Ovary (tissue), 9 donors: ENCODE results near the gene TP53I13. TPM values are rescaled to one million over a fixed set of nuclear protein-coding genes. Genes with fewer than 3 reads are reported as not detected.

Experiments used
- DNase-seq, 5 donors: peaks; one replicate each; pipeline ENCODE4 v3.0.0-alpha.2; 2019 to 2020
- H3K27ac ChIP-seq, 2 donors: fragments of 200-600 bp; one replicate each; pipeline versions ENCODE4 v1.5.1 to v1.8.0; 2019 to 2022
- H3K27me3 ChIP-seq: fragments of 200-600 bp; one replicate; pipeline ENCODE4 v1.8.0; 2022
- H3K36me3 ChIP-seq: fragments of 200-600 bp; sonication (generic); one replicate; pipeline ENCODE4 v1.5.1; 2019
- H3K4me1 ChIP-seq: one replicate; pipeline ENCODE4 v1.8.1; 2013; ENCODE audit warnings: mild to moderate bottlenecking, moderate library complexity; ENCODE audit not compliant: insufficient read depth
- H3K4me3 ChIP-seq: fragments of 200-600 bp; sonication (generic); one replicate; pipeline ENCODE4 v1.5.1; 2017
- H3K9me3 ChIP-seq, 2 donors: fragments of 200-600 bp in 1 of 2; sonication (generic) in 1 of 2; one replicate each; pipeline versions ENCODE4 v1.5.1 to v1.8.1; 2013 to 2019; ENCODE audit warnings: mild to moderate bottlenecking in 1 of 2, moderate library complexity in 1 of 2
- CTCF ChIP-seq, 3 donors: fragments of 450-650 bp in 2 of 3; fragments of 200-600 bp in 1 of 3; IDR thresholded peaks; one replicate each; pipeline versions ENCODE4 v1.5.1 to v1.8.0; 2016 to 2022; ENCODE audit warnings: antibody characterized with exemption in 3 of 3, mild to moderate bottlenecking in 1 of 3
- EP300 ChIP-seq: sonication (generic); formaldehyde crosslinking; IDR thresholded peaks from one replicate; pipeline ENCODE4 v1.6.1; 2017; ENCODE audit warnings: antibody characterized with exemption
- POLR2A ChIP-seq: fragments of 450-650 bp; IDR thresholded peaks from one replicate; pipeline ENCODE4 v1.6.1; 2017; ENCODE audit warnings: antibody characterized with exemption, mild to moderate bottlenecking, moderate library complexity
- WGBS, 3 donors: extraction: QIAGEN DNeasy Blood & Tissue Kit in 1 of 3; methylation state at CpG; one replicate each; pipeline versions ENCODE4 v1.1.5 to v1.1.7; 2013 to 2017; 5-methylcytosine and 5-hydroxymethylcytosine counted together
- intact Hi-C, 4 donors: fragments of 100-400 bp; cut with DNase I; formaldehyde crosslinking; loops; one replicate each; pipeline versions ENCODE4 v1.11.0 to v1.15.1; 2022 to 2023
- polyA plus RNA-seq, 2 donors: library from polyadenylated mRNA; stranded (reverse); fragments of 200-250 nt in 1 of 2; fragments of 350-450 nt in 1 of 2; fragmentation: Illumina TruSeq in 1 of 2; extraction: RNeasy Lipid Tissue Mini Kit (QIAGEN cat#74804) in 1 of 2; gene quantifications; one replicate each; pipeline ENCODE4 v1.2.3, GENCODE V29; 2013 to 2014
- total RNA-seq, 7 donors: library from RNA; depleted of rRNA in 2 of 7; stranded (reverse); fragments of >200 nt in 2 of 7; fragmentation: NEBNext Ultra II Directional in 3 of 7; extraction: Animal tissue kit (Norgen Biotek cat#: 25700) in 3 of 7; gene quantifications; one replicate each; pipeline versions ENCODE4 v1.1.0 to v1.2.4, GENCODE V29; 2016 to 2023
- donor health status: DM: no; HTN: no; CAD: no; lungs with moderate emphysema.
- donor health status: DM: no; HTN: no; CAD: no.
- donor health status: Bipolar disorder and iron deficiency.
- donor health status: DM: yes; HTN: yes; CAD: no.
- donor health status: DM: no; HTN: no; CAD: no.
- donor health status: DM: yes; HTN: yes; CAD: no.

The TP53I13 gene
- total and polyA plus RNA-seq, 9 donors: 2.2 to 49.5 (median 41.3) TPM

GRCh38 chr17:29569245-29569950 lies 897 bp downstream of the TP53I13 start:
- Histone ChIP-seq H3K36me3 (no peaks in the 10 kb centered on the region), H3K4me1 (peaks cover 18% of the 10 kb centered on the region), H3K4me3 (peak overlapping the region; percentile 63), H3K27ac (peak overlapping the region; percentile 80 to 89), H3K9me3 (no peaks in the 10 kb centered on the region), H3K27me3 (no peaks in the 10 kb centered on the region)
- TF ChIP-seq POLR2A (no peak), EP300 (no peak), CTCF (IDR thresholded peaks at IDR 0.05) (no peak)
- WGBS, 3 donors: 65 to 68% (median 65%) methylated on average over 14 of the region's 14 CpGs
- peak in 2 of 5 donors; percentile 14 to 23 for DNase-seq
- intact Hi-C loops: no loop called here

GRCh38 chr17:29570521-29570920 lies 2.0 kb downstream of the TP53I13 start:
- TF ChIP-seq POLR2A (no peak), CTCF (IDR thresholded peaks at IDR 0.05) (no peak), EP300 (no peak)
- no peaks in the 10 kb centered on the region for H3K36me3 ChIP-seq
- WGBS, 3 donors: 88 to 90% (median 90%) methylated on average over 7 of the region's 7 CpGs
- peaks cover 18% of the 10 kb centered on the region for H3K4me1 ChIP-seq
- intact Hi-C loops: no loop called here
- no peaks in the 10 kb centered on the region for H3K9me3 ChIP-seq
- no peak overlapping the region for H3K4me3 ChIP-seq
- no peak overlapping the region for H3K27ac ChIP-seq
- H3K27me3 ChIP-seq: no peaks in the 10 kb centered on the region
- peak in 1 of 5 donors; percentile 5 for DNase-seq

GRCh38 chr17:29571486-29571882 lies 3.0 kb downstream of the TP53I13 start:
- H3K36me3 ChIP-seq: no peaks in the 10 kb centered on the region
- no peaks in the 10 kb centered on the region for H3K9me3 ChIP-seq
- 88 to 89% (median 89%) methylated on average over 6 of the region's 6 CpGs for WGBS, 3 donors
- peaks cover 15% of the 10 kb centered on the region for H3K4me1 ChIP-seq
- no peak for DNase-seq
- H3K27ac ChIP-seq: peak overlapping the region in 1 of 2 donors; percentile 56
- intact Hi-C loops: no loop called here
- no peak for TF ChIP-seq CTCF (IDR thresholded peaks at IDR 0.05)
- TF ChIP-seq EP300: no peak
- no peak for TF ChIP-seq POLR2A
- H3K27me3 ChIP-seq: no peaks in the 10 kb centered on the region
- no peak overlapping the region for H3K4me3 ChIP-seq

GRCh38 chr17:29571883-29572681 lies 3.6 kb downstream of the TP53I13 start:
- no peak for TF ChIP-seq EP300
- no peak for TF ChIP-seq CTCF (IDR thresholded peaks at IDR 0.05)
- no peak for TF ChIP-seq POLR2A
- DNase-seq: peak in 4 of 5 donors; percentile 53 to 80 (median 64)
- Histone ChIP-seq H3K4me3 (peak overlapping the region; percentile 27), H3K4me1 (peaks cover 15% of the 10 kb centered on the region), H3K36me3 (no peaks in the 10 kb centered on the region), H3K27me3 (no peaks in the 10 kb centered on the region), H3K9me3 (no peaks in the 10 kb centered on the region), H3K27ac (peak overlapping the region; percentile 9 to 56)
- 37 to 69% (median 39%) methylated on average over 12 to 30 of the region's 30 CpGs for WGBS, 3 donors
- intact Hi-C loops: no loop called here
